Mesendoderm (in vitro differentiated cells): ENCODE results near the gene ODC1.

ENCODE experiments used
- DNase-seq: peaks from one replicate; pipeline ENCODE4 v3.0.0; 2013
- H2AK5ac ChIP-seq: 2 replicates; pipeline ENCODE4 v1.6.1; 2013; ENCODE audit warnings: low read length, inconsistent platforms
- H2BK120ac ChIP-seq: 2 replicates; pipeline ENCODE4 v1.6.1; 2013; ENCODE audit warnings: low read depth, mild to moderate bottlenecking, low read length, moderate library complexity, mixed read lengths
- H2BK15ac ChIP-seq: replicated peaks from 2 replicates; pipeline ENCODE4 v1.6.1; 2013; ENCODE audit warnings: low read depth, mild to moderate bottlenecking, moderate library complexity
- H2BK5ac ChIP-seq: 2 replicates; pipeline ENCODE4 v1.6.1; 2013; ENCODE audit warnings: low read length, inconsistent platforms
- H3K18ac ChIP-seq: 2 replicates; pipeline ENCODE4 v1.6.1; 2013; ENCODE audit warnings: mild to moderate bottlenecking, low read length, mixed read lengths
- H3K23ac ChIP-seq: one replicate; pipeline ENCODE4 v1.6.1; 2013; ENCODE audit warnings: low read length
- H3K27ac ChIP-seq: 2 replicates; pipeline ENCODE4 v1.5.1; 2013; ENCODE audit warnings: low read depth, mild to moderate bottlenecking, inconsistent platforms, low read length, moderate library complexity
- H3K27me3 ChIP-seq: 2 replicates; pipeline ENCODE4 v1.6.1; 2013; ENCODE audit warnings: low read length, control low read depth, mild to moderate bottlenecking, inconsistent platforms; ENCODE audit not compliant: insufficient read depth, poor library complexity
- H3K36me3 ChIP-seq: 2 replicates; pipeline ENCODE4 v1.6.1; 2013; ENCODE audit warnings: low read length, inconsistent platforms; ENCODE audit not compliant: control insufficient read depth, insufficient read depth
- H3K4ac ChIP-seq: one replicate; pipeline ENCODE4 v1.6.1; 2013; ENCODE audit warnings: low read depth, mild to moderate bottlenecking, low read length, moderate library complexity
- H3K4me1 ChIP-seq: 2 replicates; pipeline ENCODE4 v1.6.1; 2013; ENCODE audit warnings: low read depth, low read length, inconsistent platforms; ENCODE audit not compliant: control insufficient read depth
- H3K4me2 ChIP-seq: 2 replicates; pipeline ENCODE4 v1.6.1; 2013; ENCODE audit warnings: low read length
- H3K4me3 ChIP-seq: 2 replicates; pipeline ENCODE4 v1.5.1; 2013; ENCODE audit warnings: mild to moderate bottlenecking, low read length
- H3K56ac ChIP-seq: one replicate; pipeline ENCODE4 v1.6.1; 2013; ENCODE audit warnings: low read length
- H3K79me1 ChIP-seq: 2 replicates; pipeline ENCODE4 v1.6.1; 2013; ENCODE audit warnings: low read length, inconsistent platforms
- H3K79me2 ChIP-seq: 2 replicates; pipeline ENCODE4 v1.6.1; 2013; ENCODE audit warnings: mild to moderate bottlenecking, low read length; ENCODE audit not compliant: control insufficient read depth, insufficient read depth
- H3K9ac ChIP-seq: 2 replicates; pipeline ENCODE4 v1.6.1; 2013; ENCODE audit warnings: low read length, inconsistent platforms
- H4K5ac ChIP-seq: one replicate; pipeline ENCODE4 v1.6.1; 2013; ENCODE audit warnings: low read length
- H4K8ac ChIP-seq: one replicate; pipeline ENCODE4 v1.6.1; 2013; ENCODE audit warnings: low read depth, mild to moderate bottlenecking, control low read depth, low read length, moderate library complexity
- WGBS: extraction: QIAGEN DNeasy Blood & Tissue Kit; methylation state at CpG from one replicate; pipeline ENCODE4 v1.1.7; 2013; ENCODE audit warnings: low lambda C conversion rate, missing lambda C conversion rate; ENCODE audit not compliant: insufficient coverage; ENCODE audit errors: extremely low coverage; 5-methylcytosine and 5-hydroxymethylcytosine counted together

ODC1 gene

GRCh38 chr2:10413991-10414451 lies 34.1 kb downstream of the ODC1 start:
- no peak overlapping the region for H3K18ac ChIP-seq
- H3K27me3 ChIP-seq: no peaks in the 10 kb centered on the region
- H3K4me3 ChIP-seq: no peak overlapping the region
- H2BK5ac ChIP-seq: no peak overlapping the region
- no peak overlapping the region for H2BK15ac ChIP-seq
- no peak overlapping the region for H2AK5ac ChIP-seq
- H4K8ac ChIP-seq: no peak overlapping the region
- H3K56ac ChIP-seq: no peak overlapping the region
- no CpG with 5 or more reads among the region's 7 CpGs for WGBS
- no peaks in the 10 kb centered on the region for H3K79me1 ChIP-seq
- H3K79me2 ChIP-seq: no peaks in the 10 kb centered on the region
- no peak overlapping the region for H3K9ac ChIP-seq
- no peak overlapping the region for H3K27ac ChIP-seq
- no peak overlapping the region for H2BK120ac ChIP-seq
- H3K4me2 ChIP-seq: no peak overlapping the region
- H3K4me1 ChIP-seq: no peaks in the 10 kb centered on the region
- DNase-seq: no peak
- no peak overlapping the region for H3K4ac ChIP-seq
- no peaks in the 10 kb centered on the region for H3K36me3 ChIP-seq
- H3K23ac ChIP-seq: no peak overlapping the region
- H4K5ac ChIP-seq: no peak overlapping the region

GRCh38 chr2:10413503-10413902 lies 34.6 kb downstream of the ODC1 start:
- H3K9ac ChIP-seq: no peak overlapping the region
- no peak overlapping the region for H4K8ac ChIP-seq
- H3K4ac ChIP-seq: no peak overlapping the region
- H3K4me2 ChIP-seq: no peak overlapping the region
- H3K56ac ChIP-seq: no peak overlapping the region
- DNase-seq: no peak
- H3K27me3 ChIP-seq: no peaks in the 10 kb centered on the region
- no peak overlapping the region for H3K4me3 ChIP-seq
- H4K5ac ChIP-seq: no peak overlapping the region
- no peak overlapping the region for H3K18ac ChIP-seq
- no peaks in the 10 kb centered on the region for H3K79me1 ChIP-seq
- H3K27ac ChIP-seq: no peak overlapping the region
- H3K79me2 ChIP-seq: no peaks in the 10 kb centered on the region
- H2AK5ac ChIP-seq: no peak overlapping the region
- H3K23ac ChIP-seq: no peak overlapping the region
- H2BK120ac ChIP-seq: no peak overlapping the region
- H3K36me3 ChIP-seq: no peaks in the 10 kb centered on the region
- peaks cover 2% of the 10 kb centered on the region for H3K4me1 ChIP-seq
- no peak overlapping the region for H2BK5ac ChIP-seq
- no CpG with 5 or more reads among the region's 10 CpGs for WGBS
- no peak overlapping the region for H2BK15ac ChIP-seq

- no peak overlapping the region for H4K5ac ChIP-seq
- peak; percentile 86 for DNase-seq
- no peak overlapping the region for H3K4me3 ChIP-seq
- H2AK5ac ChIP-seq: no peak overlapping the region
- H3K36me3 ChIP-seq: no peaks in the 10 kb centered on the region
- H3K79me1 ChIP-seq: no peaks in the 10 kb centered on the region
- H4K8ac ChIP-seq: no peak overlapping the region
- no peak overlapping the region for H3K23ac ChIP-seq
- H3K18ac ChIP-seq: no peak overlapping the region
- H3K4me1 ChIP-seq: peaks cover 2% of the 10 kb centered on the region
- no peak overlapping the region for H3K4me2 ChIP-seq
- no peaks in the 10 kb centered on the region for H3K27me3 ChIP-seq
- WGBS: no CpG with 5 or more reads among the region's 3 CpGs
- H3K27ac ChIP-seq: no peak overlapping the region
- no peak overlapping the region for H3K56ac ChIP-seq
- no peak overlapping the region for H3K4ac ChIP-seq
- no peaks in the 10 kb centered on the region for H3K79me2 ChIP-seq
- no peak overlapping the region for H2BK15ac ChIP-seq
- H2BK120ac ChIP-seq: no peak overlapping the region
- no peak overlapping the region for H3K9ac ChIP-seq
- H2BK5ac ChIP-seq: no peak overlapping the region
Observed at GRCh38 chr2:10412380-10412779, 35.7 kb downstream of the ODC1 start.

- H3K4me1 ChIP-seq: peaks cover 2% of the 10 kb centered on the region
Observed at GRCh38 chr2:10411557-10411956, 36.6 kb downstream of the ODC1 start.

GRCh38 chr2:10410823-10411437 lies 37.2 kb downstream of the ODC1 start:
- Histone ChIP-seq H3K27ac (no peak overlapping the region), H3K4me1 (peaks cover 2% of the 10 kb centered on the region), H2BK15ac (no peak overlapping the region), H2AK5ac (no peak overlapping the region), H3K4ac (no peak overlapping the region), H3K27me3 (no peaks in the 10 kb centered on the region), H4K5ac (no peak overlapping the region), H3K56ac (no peak overlapping the region), H3K4me2 (no peak overlapping the region), H3K4me3 (no peak overlapping the region), H4K8ac (no peak overlapping the region), H2BK5ac (no peak overlapping the region), H3K18ac (no peak overlapping the region), H3K36me3 (no peaks in the 10 kb centered on the region), H3K79me1 (no peaks in the 10 kb centered on the region), H2BK120ac (no peak overlapping the region), H3K23ac (no peak overlapping the region), H3K79me2 (no peaks in the 10 kb centered on the region), H3K9ac (no peak overlapping the region)
- DNase-seq: no peak
- no CpG with 5 or more reads among the region's 13 CpGs for WGBS

More at GRCh38 chr2:10411557-10411956, 36.6 kb downstream of the ODC1 start:
- Histone ChIP-seq H4K5ac (no peak overlapping the region), H3K79me1 (no peaks in the 10 kb centered on the region), H3K23ac (no peak overlapping the region), H3K56ac (no peak overlapping the region), H3K4me3 (no peak overlapping the region), H3K18ac (no peak overlapping the region), H3K4ac (no peak overlapping the region), H2BK15ac (no peak overlapping the region), H2BK5ac (no peak overlapping the region), H3K27me3 (no peaks in the 10 kb centered on the region), H3K4me2 (no peak overlapping the region), H3K79me2 (no peaks in the 10 kb centered on the region), H4K8ac (no peak overlapping the region), H3K9ac (no peak overlapping the region), H3K27ac (no peak overlapping the region), H2BK120ac (no peak overlapping the region), H3K36me3 (no peaks in the 10 kb centered on the region), H2AK5ac (no peak overlapping the region)
- DNase-seq: no peak
- WGBS: no CpG with 5 or more reads among the region's 8 CpGs
